ENCODE data around the gene ARHGEF40.
"Not testable (repeated sequence)": the region's sequence is repeated elsewhere in the genome, so short reads cannot be mapped to it uniquely, and the experiment has no call there.

Gene ARHGEF40

GRCh38 chr14:21040370-21040925, 29.7 kb upstream of the ARHGEF40 start:
- DNase-seq = no peak

DNA sequence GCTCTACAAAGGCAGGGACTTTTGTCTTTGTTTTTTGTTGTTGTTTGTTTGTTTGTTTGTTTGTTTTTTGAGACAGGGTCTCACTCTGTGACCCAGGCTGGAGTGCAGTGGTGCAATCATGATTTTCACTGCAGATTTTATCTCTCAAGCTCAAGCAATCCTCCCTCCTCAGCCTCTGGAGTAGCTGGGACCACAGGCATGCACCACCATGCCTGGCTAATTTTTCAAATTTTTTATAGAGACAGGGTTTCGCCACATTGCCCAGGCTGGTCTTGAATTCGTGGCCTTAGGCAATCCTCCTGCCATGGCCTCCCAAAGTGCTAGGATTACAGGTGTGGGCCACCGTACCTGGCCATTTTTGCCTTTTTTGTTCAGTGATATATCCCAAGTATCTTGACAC, 29.2 kb upstream of the ARHGEF40 start:
- DNase-seq = not testable (repeated sequence)

- DNase-seq = no peak
Observed at GRCh38 chr14:21041676-21042433, 28.2 kb upstream of the ARHGEF40 start, which contains the start of gene RNASE7. Gene RNASE7, plus strand, starts transcription at chr14:21042362. Its CDS starts 631 bp downstream, at chr14:21042993.

GRCh38 chr14:21042918-21043317, 27.2 kb upstream of the ARHGEF40 start:
- DNase-seq = no peak

DNA sequence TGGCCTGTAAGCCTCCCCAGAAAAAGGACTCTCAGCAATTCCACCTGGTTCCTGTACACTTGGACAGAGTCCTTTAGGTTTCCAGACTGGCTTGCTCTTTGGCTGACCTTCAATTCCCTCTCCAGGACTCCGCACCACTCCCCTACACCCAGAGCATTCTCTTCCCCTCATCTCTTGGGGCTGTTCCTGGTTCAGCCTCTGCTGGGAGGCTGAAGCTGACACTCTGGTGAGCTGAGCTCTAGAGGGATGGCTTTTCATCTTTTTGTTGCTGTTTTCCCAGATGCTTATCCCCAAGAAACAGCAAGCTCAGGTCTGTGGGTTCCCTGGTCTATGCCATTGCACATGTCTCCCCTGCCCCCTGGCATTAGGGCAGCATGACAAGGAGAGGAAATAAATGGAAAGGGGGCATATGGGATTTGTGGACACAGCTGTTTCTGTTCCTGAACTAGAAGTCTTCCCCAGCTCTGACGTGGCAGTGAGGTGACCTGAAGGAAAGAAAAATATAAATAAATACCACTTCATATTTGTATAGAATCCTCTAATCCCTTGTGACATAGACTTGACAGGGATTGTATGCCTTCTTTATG, 26.6 kb upstream of the ARHGEF40 start:
- DNase-seq = no peak

DNA sequence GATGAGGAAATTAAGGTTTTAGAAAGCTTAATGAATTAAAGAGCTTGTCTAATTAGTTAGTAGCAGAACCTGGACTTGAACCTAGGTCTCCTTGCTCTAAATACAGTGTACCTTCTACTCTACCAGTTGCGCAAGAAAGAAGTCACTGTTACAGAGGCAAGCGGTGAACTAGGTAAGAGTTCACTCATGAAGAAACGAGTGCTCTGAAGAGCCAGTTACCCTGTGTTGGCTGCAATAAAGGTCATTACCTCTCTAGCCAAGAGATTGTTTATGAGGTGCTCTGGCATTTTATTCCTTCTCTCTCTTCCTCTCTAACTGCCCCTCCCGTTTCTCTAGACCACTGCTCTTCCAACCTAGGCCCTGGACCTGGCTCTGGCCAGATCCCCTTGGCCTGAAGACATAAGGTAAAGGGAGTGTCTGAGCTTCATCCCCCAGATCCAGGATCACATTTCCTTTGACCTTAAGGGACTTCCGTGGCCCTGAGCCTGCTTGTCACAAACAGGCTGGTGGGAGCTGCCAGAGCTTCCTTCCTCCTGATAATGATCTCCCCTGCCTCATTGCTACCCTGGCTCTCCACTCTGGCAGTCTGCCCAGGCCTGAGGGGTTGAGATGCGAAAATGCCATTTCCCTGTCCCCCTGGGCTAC, 26.0 kb upstream of the ARHGEF40 start:
- no peak for DNase-seq

DNA sequence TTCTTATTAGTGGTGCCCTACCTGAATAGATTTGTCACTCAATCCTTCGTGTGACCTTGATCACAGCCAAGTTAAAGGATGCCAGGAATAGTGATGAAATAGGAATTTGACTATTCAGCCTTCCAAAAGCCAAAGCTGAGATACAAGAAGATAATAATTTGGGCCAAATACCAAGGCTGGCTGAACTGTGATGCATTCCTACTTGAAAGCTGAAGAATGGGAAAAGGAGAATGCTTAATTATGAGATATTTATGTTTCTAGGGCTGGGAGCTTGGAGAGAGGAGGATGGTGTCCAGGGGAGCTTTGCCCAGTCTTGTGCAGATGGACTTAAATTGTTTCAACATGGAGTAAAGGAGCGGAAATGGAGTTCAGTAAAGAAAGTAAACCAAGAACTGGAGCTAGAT, 22.7 kb upstream of the ARHGEF40 start:
- no peak for DNase-seq

GRCh38 chr14:21048638-21049037, 21.5 kb upstream of the ARHGEF40 start:
- DNase-seq = no peak

- DNase-seq = no peak
Observed at GRCh38 chr14:21049271-21049673, 20.8 kb upstream of the ARHGEF40 start.

- DNase-seq = no peak
Observed at GRCh38 chr14:21050597-21050996, 19.5 kb upstream of the ARHGEF40 start.

DNA sequence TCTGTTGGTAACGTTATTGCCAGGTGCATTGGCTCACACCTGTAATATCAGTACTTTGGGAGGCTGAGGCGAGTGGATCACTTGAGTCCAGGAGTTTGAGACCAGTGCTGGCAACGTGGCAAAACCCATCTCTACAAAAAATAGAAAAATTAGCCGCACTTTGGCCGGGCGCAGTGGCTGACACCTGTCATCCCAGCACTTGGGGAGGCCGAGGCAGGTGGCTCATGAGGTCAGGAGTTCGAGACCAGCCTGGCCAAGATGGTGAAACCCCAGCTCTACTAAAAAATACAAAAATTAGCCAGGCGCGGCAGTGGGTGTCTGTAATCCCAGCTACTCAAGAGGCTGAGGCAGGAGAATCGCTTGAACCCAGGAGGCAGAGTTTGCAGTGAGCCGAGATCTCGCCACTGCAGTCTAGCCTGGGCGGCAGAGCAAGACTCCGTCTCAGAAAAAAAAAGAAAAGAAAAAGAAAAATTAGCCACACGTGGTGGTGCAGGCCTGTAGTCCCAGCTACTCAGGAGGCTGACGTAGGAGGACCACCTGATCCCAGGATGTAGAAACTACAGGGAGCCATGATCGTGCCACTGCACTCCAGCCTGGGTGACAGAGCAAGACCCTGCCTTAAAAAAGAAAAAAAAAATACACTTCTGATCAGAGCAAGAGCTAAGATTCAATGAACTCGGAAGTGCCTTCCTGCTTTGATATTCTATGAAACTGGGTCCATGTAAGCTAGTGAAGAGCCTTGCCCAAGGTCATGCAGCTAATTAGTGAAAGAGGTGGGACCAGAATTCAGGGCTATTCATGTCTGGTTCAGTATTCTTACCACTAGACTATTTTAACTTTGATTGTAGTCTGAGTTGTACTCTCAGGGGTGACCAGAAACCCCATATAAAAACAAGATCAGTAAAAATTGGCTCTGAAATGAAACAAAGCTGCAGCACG, 16.7 kb upstream of the ARHGEF40 start:
- no peak for DNase-seq

GRCh38 chr14:21054123-21054767, 15.9 kb upstream of the ARHGEF40 start:
- DNase-seq = no peak

DNA sequence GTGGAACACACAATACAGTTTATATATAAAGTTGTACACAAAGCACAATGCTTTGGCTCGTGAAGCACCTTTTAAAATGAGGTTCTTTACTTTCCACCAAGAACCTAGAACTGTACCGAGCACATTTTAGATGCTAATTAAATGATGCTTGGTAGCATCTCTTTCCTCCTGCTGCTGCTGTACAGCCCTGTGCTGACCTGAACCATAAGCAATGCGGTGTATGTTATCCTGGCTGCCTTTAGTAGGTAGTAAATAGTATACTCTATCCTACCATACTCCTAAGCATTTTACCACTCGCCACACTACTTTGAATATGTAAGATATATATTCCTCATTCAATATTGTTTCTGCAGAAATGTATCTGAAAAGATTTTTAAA, 15.3 kb upstream of the ARHGEF40 start:
- no peak for DNase-seq

DNA sequence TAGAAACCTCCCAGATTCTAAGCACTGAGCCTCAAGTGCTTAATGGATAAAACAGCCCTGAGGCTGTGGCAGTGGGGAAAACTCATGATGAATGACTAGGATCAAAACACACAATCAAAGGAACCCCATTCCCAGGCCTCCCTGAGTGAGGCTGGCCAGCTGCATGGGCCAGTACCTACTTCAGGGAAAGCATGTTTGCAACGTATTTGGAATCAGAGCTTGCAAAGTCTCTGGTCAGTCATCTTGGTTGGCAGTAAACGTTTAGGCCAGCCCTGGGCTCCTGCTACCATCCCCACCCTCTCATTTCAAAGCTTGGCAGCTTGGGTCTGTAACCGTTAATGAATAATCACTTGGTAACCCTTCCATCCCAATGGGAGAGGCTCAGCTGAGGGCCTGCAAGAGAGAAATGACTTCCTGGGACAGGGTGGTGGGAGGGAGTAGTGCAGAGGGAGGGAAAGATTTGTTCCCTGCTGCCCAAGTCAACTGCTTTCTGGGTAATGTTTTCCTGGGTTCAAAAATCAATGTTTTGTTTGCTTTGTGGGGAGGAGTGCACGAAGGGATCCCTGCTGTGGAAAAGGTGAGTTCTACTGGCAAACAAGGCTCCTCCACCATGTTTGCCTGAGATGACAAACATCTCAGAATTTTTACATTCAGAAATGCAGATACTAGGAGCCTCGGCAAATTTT, 14.5 kb upstream of the ARHGEF40 start:
- no peak for DNase-seq

GRCh38 chr14:21056520-21057163, 13.5 kb upstream of the ARHGEF40 start:
- DNase-seq = no peak

- DNase-seq = no peak
Observed at GRCh38 chr14:21057803-21058675, 12.1 kb upstream of the ARHGEF40 start, which contains the start of gene RNASE8. Gene RNASE8, plus strand, starts transcription at chr14:21057822. Its CDS starts 71 bp downstream, at chr14:21057893.

DNA sequence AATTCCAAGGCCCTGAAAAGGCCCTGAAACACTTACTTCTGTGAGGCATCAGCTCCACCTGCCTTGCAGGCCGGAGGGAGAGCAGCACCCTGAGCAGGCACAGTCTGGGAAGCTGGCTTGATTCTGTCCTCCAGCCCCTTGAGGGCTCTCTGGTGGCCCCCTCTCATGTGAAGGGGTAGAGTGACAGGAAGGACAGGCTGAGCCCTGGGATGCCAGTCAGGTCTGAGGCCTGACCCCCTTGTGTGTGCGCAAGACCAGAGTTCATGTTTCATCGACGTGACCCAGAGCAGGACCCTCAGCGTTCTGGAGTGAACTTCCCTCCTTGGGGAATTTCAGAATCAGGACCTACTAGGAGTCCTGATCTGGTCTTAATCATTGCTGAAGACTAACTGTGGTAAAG, 11.2 kb upstream of the ARHGEF40 start:
- no peak for DNase-seq

GRCh38 chr14:21059842-21060613, 10.1 kb upstream of the ARHGEF40 start:
- no peak for DNase-seq

Data from stimulated activated CD4-positive, alpha-beta T cell treated with anti-CD3 and anti-CD28 coated beads, Interleukin-2, amount 100 ng/mL, for 24 hours (primary cell).